LNCAP (cell line): ENCODE data around the gene ADGRE3.

Experiments used
- CTCF ChIP-seq: fragments of 450-650 bp; IDR thresholded peaks from 2 replicates; pipeline ENCODE4 v1.5.1; 2017; ENCODE audit warnings: mild to moderate bottlenecking

ADGRE3 gene

GRCh38 chr19:14674764-14675163 lies at the start of gene ADGRE3:
ADGRE3 (minus strand) TSS chr19:14674844; CDS start chr19:14674770, 74 bp downstream.
- no peak for TF ChIP-seq CTCF

- no peak for TF ChIP-seq CTCF
Measured at GRCh38 chr19:14722127-14722526, 47.5 kb upstream of the ADGRE3 start.

GRCh38 chr19:14719162-14719561 lies 44.5 kb upstream of the ADGRE3 start:
- TF ChIP-seq CTCF = no peak

GRCh38 chr19:14718522-14719116 lies 44.0 kb upstream of the ADGRE3 start:
- TF ChIP-seq CTCF = no peak

- TF ChIP-seq CTCF = no peak
Measured at GRCh38 chr19:14715841-14716240, 41.2 kb upstream of the ADGRE3 start.

GRCh38 chr19:14704450-14704849 lies 29.8 kb upstream of the ADGRE3 start:
- TF ChIP-seq CTCF = no peak

GRCh38 chr19:14703833-14704232 lies 29.2 kb upstream of the ADGRE3 start:
- no peak for TF ChIP-seq CTCF
